GM21825 (cell line): Measurements from ENCODE around the gene NBEA.

ENCODE experiments used
- ATAC-seq: cut with Tn5 transposase; IDR thresholded peaks from one replicate; pipeline ENCODE4 v1.9.1; 2021; ENCODE audit warnings: mild to moderate bottlenecking, moderate library complexity; ENCODE audit not compliant: unreplicated experiment

NBEA gene

DNA sequence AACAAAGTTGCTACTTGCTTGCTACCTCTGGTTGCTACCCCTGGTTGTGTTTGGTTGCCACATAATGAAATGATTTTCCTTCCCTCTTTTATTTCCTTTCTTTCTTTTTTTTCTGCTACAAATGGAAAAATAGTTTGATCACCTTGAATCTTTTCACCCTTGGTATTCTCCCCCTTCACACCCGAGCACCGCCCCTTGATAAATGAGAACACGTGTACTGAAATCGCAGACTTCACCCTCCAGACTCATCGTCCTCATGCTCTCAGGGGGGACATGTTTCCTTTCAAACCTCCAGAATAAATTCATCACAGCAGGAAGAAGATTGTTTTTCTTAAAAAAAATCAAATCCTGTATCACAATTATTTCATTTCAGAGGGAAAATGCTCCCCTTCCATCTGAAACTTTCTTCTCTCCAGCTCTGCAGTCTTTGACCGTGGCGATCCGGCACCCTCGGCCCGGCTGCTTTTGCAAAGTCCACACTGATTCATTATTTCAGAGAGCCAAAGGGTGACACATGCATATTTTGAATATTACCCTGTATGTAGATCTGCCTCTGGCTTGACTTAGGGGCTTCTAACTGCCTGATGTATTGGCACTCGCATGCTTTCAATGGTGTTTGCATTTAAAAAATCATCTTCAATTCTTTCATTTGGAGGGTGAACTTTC is 757.0 kb downstream of the NBEA start:
- ATAC-seq, result no peak

DNA sequence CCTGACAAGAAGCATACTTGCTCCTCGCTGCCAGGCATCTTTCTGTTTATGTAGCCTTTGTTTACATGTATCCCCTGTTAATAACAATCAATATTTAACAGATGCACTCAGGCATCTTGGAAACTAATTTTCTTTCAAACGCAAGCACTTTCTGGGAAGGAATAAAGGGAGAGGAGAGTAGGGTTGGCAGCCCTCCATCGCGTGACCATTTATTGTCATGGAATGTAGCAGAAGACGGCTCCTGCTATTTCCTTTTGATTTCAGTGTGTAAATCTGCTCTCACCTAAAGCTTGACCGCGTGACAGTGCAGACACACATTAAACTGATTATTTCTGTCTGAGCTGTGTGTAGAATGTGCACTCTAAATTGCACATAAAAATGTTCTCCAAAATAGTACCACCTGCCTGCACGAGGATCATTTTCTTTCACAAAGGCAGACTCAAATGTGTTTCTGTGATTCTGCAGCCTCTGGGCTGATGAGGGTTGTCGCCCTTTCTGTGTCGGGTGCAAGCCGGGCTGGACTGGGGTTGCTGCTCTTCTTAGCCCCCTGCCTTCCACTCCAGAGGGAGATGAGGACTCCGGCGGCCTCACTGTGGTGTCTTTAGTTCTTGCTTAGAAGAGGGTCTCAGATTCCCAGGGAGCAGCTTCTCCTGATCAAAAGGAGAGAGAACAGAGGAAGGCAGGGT is 757.9 kb downstream of the NBEA start:
- ATAC-seq, result no peak

DNA sequence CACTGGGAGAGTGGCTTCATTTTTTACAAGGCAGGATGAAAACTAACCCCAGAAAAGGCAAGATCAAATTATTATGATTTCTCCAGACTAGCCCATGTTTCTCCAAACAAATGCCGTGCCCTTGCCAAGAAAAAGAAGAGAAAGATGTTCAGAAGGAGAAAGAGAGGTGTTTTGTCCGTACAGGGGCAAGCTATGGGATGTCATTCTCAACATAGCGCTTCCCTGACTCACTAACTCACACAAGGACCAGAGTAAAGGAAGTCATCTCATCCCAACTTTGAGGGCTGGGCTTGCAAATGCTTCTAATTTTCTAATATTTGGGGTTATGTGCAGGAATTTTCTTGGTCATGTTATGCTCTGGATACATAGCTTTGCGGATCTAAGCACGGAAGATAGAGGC is 758.6 kb downstream of the NBEA start:
- ATAC-seq, result no peak

DNA sequence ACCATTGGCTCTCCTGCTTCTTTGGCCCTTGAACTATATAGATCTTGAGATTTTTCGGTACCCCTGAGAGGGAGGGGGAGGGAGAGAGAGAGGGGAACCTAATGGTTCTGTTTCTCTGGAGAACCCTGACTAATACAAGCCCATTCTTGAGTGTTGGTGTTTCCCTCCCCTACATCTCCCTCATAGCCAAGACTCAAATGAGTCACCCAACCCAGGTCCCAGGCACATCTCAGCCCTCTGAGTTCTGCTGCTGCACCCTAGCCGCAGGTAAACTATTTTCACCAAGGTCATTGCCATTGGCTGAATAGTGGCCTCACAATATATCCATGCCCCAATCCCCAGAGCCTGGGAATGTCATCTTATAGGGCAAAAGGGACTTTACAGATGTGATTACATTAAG is 760.2 kb downstream of the NBEA start:
- no peak for ATAC-seq

DNA sequence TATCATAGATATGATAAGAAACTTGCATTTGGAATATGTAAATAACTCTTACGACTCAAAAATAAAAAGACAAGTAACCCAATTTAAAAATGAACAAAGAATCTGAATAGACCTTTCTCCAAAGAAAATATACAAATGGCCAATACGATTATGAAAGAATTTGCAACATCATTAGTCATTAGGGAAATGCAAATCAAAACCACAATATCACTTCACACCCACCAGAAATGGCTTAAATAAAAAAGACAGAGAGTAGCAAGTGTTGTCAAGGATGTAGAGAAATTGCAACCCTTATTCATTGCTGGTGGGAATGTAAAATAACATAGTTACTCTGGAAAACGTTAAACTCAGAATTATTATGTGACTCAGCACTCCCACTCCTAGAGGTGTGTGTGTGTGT is 761.0 kb downstream of the NBEA start:
- no peak for ATAC-seq

DNA sequence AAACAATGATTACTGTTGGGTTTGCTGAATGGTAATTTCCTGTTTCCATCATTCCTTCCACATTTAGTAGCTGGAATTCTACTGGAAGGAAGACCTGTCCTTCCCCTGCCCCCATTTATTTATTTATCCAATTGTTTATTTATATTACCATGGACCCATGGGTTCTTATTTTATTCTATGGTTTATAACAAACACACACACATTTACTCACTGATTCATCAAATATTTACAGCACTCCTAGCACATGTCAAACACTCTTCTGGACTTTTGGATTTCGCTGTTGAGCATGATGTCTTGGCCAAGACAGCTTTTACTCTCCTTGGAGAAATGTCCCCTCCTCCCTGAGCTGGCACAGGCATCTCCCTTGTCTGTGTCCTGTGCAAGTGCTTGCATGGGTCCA is 762.3 kb downstream of the NBEA start:
- ATAC-seq, result no peak

DNA sequence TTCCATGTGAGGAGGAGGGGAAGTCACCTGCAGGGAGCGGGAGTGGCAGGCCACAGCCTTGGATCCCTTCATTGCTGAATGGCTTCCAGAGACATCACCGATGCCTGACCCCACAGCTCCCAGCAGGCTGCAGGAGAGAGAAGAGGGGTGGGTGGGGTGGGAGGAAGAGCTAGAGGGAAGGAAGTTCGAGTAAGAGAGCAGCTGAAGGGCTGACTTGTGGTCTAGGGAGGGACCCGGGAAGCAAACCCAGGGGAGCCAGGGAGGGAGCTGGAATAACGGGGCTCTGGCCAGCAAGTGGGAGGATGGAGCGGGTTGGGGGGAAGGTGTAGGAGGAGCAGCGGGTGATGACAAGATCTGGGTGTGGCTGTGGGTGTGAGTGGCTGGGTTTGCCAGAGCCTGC is 764.2 kb downstream of the NBEA start:
- no peak for ATAC-seq

DNA sequence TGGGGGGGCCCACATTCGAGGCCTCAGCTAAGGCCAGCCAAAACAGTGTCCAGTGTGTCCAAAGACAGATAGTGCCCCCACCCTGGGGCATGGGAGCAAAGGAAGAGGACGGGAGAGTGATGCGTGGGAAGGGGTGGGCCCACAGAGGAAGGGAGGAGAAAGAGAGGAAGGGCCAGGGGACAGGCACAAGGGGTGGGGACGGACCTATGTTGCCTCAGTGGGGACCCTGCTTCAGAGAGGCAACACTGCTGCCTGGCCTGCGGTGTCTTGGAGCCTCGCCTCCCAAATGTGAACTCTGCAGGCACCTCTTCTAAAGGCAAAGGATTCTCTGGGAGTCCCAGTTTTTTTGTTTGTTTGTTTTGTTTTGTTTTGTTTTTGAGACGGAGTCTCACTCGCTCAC is 764.7 kb downstream of the NBEA start:
- ATAC-seq, result no peak

DNA sequence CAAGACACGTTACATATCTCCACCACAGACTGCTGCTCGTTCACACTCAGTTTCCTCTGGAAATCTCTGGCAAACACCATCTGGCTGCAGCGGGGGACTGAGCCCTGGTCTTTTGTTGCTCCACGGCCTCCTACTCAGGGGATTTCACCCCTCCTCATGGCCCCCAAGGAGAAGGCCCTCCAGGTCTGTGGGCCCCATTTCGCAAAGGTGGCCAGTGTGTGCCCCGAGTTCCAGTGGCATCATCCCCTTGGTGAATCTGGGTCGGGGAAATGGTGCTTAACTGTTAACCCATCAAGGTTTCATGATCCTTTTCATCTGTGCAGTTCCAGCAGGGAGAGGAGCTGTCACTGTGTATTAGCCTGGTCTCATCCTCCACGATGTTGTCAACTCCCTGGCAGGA is 769.8 kb downstream of the NBEA start:
- no peak for ATAC-seq

DNA sequence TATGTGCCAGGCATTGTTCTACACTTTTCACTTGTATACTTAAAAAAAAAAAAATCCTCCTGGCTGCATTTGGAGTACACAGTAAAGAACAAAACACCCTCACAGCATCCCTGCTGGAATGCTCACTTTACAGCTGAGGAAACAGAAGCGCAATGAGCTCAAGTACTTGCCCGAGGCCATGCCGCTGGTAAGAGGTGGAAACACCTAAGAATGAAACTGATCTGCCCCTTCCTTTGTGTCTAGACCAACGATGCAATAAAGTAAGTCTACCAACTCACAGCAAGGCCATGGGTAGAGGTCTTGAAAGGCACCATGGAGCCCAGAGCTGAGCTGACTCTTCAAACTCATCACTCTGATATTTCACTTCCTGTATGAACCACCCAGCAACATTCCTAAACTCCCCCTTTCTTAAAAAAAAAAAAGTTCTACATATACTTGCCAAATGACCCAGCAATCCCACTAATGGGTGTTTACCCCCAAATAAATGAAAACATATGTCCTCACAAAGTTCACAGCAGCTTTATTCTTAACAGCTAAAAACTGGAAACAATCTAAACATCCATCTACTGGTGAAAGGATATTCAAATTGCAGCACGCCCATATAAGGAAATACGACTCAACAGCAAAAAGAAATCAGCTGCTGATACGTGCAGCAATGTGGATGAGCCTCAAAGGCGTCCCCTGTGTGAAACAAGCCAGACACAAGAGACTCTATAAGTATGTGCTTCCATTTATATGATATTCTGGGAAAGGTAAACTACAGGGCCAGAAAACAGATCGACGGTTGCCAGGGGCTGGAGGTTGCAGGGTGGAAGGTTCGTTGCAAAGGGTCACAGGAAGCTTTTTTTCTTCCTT is 771.1 kb downstream of the NBEA start:
- no peak for ATAC-seq

DNA sequence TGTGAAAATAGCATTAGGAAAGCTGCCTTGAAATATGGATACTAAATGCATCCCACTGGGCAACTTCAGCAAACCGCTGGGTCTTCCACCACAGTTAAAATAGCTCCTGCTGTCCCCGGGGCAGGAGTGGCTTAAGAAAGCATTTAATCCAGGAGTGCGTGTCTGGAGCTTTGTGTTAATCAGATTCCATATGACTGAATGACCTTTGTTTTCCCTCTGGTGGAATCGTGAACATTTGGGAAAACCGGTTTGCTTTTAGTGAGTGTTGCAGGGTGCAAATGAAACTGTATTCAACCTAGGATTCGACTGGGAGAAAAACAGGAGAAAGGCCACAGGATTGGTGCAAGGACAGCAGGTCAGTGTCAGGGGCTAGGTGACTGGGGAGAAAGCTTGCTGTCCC is 772.1 kb downstream of the NBEA start:
- no peak for ATAC-seq

DNA sequence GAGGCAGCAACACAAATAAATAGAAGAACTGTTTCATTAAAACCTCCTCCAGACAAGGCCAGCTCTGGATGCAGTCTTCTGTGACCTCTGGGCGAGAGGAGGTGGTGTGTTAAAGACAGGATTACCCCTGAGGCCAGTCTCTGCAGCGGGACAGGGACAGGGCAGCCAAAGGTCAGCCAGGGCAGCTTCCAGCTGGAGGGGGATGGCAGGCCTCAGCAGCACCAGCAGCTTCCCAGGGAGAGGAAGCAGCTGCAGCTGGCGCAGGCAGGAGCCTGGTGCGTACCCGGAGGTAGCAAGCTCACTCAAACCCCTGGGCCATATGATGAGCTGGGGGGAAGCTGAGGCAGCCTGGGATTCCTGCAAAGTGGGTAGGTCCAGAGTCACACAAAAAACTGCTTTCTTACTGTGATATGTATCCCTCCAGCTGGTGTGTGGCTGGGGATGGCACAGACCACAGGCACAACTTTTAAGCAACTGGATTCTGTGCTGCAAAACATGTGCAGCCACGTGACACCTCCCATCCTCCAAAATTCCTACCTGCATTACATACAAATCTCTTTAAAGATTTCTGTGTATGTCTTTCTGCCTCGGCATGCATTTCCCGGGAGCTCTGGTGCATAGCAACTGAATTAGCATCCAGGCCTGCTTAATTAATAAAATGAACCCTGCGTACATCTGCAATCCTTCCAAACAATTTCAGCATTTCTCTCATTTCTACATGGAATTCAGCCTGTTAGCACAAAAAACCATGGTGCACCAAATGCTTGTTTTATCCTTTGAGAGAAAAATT is 772.7 kb downstream of the NBEA start:
- no peak for ATAC-seq

DNA sequence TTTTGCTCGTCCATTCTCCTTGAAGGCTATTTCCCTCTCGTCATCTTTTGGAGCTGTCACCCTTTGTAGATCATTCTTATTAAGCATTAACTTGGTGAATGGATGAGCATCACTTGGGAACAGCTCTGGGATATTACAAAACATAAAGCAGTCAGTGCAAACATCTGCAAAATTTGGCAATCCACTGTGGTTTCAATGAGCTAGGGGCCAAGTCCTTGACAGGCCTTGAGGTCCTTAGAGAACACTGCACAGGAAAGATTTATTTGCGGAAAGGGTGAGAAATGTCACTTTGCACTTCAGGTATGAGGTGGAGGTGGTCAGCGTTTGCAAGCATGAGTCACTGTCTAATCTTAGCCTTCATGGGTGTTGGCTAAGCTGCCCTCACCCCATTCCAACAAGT is 774.1 kb downstream of the NBEA start:
- ATAC-seq, result no peak

DNA sequence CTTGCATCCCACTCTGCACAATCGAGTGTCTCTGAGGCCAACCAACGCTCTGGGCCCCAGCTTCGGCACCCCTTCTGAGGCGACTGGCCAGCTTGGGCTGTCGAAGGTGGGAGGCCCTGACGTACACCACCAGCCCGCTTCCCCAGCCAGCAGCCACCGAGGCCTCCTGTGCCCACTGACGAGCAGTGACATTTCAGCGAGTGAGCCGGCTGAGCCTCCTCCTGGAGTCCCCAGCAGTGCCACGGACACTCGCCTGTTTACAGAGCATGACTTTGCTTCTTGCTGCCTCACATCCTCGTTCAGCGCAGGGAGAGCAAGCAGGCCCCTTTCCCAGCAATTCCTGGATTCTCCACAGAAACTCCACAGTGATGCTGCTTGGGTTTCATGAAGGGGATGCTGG is 774.7 kb downstream of the NBEA start:
- ATAC-seq, result no peak

DNA sequence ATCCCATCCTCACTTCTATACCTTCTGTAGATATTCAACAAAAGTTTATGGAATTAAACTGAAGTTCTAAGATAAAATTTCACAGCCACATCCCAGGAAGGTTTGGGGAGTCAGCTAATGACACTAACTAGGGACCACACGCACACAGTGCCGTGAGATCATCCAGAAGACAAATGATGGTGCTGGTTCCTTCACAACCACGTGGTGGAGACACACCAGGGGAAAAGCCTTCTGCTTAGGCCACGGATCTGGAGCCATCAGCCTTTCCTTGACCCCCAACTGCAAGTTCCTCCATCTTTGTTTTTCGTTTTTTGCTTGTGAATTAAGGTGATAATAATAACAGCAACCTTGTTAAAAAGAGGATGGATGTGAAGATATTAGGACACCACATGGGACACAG is 776.0 kb downstream of the NBEA start:
- ATAC-seq, result no peak

DNA sequence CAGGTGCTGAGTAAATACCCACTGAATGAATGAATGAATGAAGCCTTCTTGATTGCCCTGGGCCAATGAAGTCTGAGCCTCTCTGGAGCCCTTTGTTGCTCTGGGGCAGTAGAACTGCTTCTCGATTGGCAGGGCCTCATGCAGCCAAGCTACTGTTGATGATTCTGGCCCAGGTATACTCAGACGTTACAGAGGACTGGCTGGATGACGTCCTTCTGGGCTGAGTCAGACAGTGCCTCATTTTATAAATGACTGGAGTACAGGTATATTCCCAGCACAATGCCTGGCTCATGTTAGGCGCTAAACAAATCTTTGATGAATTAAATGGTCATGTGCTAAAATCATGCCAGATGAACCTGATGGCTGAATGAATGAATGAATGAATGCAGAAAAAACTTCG is 778.2 kb downstream of the NBEA start:
- no peak for ATAC-seq

DNA sequence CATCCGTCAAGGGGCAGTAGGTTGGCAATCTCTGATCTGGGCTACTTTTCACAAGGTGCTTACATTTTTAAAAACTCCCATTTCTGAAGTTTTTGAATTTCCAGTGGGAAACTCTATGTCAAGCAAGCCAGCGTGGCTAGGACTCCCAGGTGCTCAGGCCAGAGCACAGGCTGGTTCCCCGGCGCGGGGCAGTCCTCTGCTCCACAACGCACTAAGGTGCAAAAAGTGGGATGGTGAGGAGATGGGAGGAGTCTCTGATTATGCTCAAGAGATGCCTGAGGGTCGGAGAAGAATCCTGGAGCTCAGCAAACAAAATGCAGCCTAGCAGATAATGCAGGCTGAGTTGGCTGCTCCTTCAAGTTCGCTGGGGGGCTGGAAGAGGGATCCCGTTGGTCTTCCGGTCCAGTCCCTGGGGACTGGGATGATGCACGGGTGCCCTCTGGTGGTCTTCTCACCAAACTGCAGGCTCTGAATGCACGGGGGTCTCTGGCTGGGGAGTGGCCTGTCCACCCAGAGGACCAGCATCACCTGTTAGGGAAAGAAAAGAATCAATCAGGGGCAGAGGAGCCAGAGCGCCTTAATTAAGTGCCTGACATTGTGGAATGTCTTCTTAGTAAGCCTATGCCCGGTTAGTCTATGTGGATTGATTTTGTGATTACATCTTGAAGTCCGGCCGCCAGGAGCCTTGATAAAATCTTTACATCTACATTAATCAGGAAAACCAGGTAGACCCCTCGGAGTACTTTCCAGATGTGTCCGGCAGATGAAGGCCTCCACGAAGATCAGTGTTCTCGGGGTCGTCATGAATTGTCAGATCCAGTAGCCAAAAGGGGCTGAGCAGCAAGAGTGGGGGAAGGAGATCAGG is 778.9 kb downstream of the NBEA start:
- no peak for ATAC-seq
